Tibial nerve (tissue), 4 donors: ENCODE measurements around the gene ACKR2. TPM values are rescaled to one million over a fixed set of nuclear protein-coding genes. Genes with fewer than 3 reads are reported as not detected.

Experiments used
- DNase-seq, 2 donors: peaks; one replicate each; pipeline ENCODE4 v3.0.0-alpha.2; 2019; ENCODE audit warnings: low spot score in 2 of 2
- H3K27ac ChIP-seq, 4 donors: fragments of 200-600 bp; sonication (generic) in 3 of 4; one replicate each; pipeline ENCODE4 v1.5.1; 2017 to 2019; ENCODE audit warnings: mild to moderate bottlenecking in 1 of 4
- H3K27me3 ChIP-seq, 2 donors: fragments of 200-600 bp; sonication (generic) in 1 of 2; one replicate each; pipeline versions ENCODE4 v1.5.1 to v1.6.0; 2017 to 2019
- H3K36me3 ChIP-seq, 3 donors: fragments of 200-600 bp; sonication (generic); one replicate each; pipeline ENCODE4 v1.5.1; 2018 to 2019
- H3K4me1 ChIP-seq, 4 donors: fragments of 200-600 bp; sonication (generic) in 3 of 4; one replicate each; pipeline ENCODE4 v1.5.1; 2017 to 2019
- H3K4me3 ChIP-seq, 4 donors: fragments of 200-600 bp; sonication (generic) in 3 of 4; one replicate each; pipeline ENCODE4 v1.5.1; 2017 to 2019; ENCODE audit warnings: mild to moderate bottlenecking in 1 of 4, moderate library complexity in 1 of 4
- H3K9me3 ChIP-seq, 4 donors: fragments of 200-600 bp; sonication (generic) in 3 of 4; one replicate each; pipeline ENCODE4 v1.5.1; 2017 to 2019
- CTCF ChIP-seq, 5 experiments: fragments of 200-600 bp in 3 of 5; fragments of 450-650 bp in 2 of 5; sonication (generic) in 3 of 5; IDR thresholded peaks; one replicate each; pipeline ENCODE4 v1.5.1; 2016 to 2019; ENCODE audit warnings: antibody characterized with exemption in 5 of 5, mild to moderate bottlenecking in 3 of 5, moderate library complexity in 2 of 5
- EP300 ChIP-seq, 2 donors: sonication (generic); formaldehyde crosslinking; IDR thresholded peaks; one replicate each; pipeline ENCODE4 v1.6.1; 2017; ENCODE audit warnings: antibody characterized with exemption in 2 of 2, mild to moderate bottlenecking in 1 of 2
- POLR2A ChIP-seq, 2 donors: fragments of 450-650 bp; IDR thresholded peaks; one replicate each; pipeline ENCODE4 v1.6.1; 2017; ENCODE audit warnings: antibody characterized with exemption in 2 of 2, mild to moderate bottlenecking in 2 of 2, moderate library complexity in 2 of 2
- WGBS, 2 donors: methylation state at CpG; one replicate each; pipeline ENCODE4 v1.1.5; 2018; 5-methylcytosine and 5-hydroxymethylcytosine counted together
- total RNA-seq, 4 donors: library from RNA; depleted of rRNA; stranded (reverse); fragments of >200 nt; gene quantifications; one replicate each; pipeline ENCODE4 v1.1.0, GENCODE V29; 2016

Gene ACKR2
- total RNA-seq, 4 donors from 2014 or later, result 25.2 to 59.0 (median 38.6) TPM

- peak overlapping the region in 1 of 4 donors; percentile 65 for H3K27ac ChIP-seq
- no peaks in the 10 kb centered on the region for H3K9me3 ChIP-seq
- H3K36me3 ChIP-seq, result no peaks in the 10 kb centered on the region
- H3K27me3 ChIP-seq, result no peaks in the 10 kb centered on the region
- no peak overlapping the region for H3K4me3 ChIP-seq
- DNase-seq, result no peak
- TF ChIP-seq EP300 (IDR thresholded peaks at IDR 0.05), result no peak
- TF ChIP-seq CTCF (IDR thresholded peaks at IDR 0.05), result no peak
- TF ChIP-seq POLR2A (IDR thresholded peaks at IDR 0.05), result no peak
- peaks cover 0 to 36% (median 3%) of the 10 kb centered on the region in 4 donors for H3K4me1 ChIP-seq
- WGBS, 2 donors, result 85 to 86% methylated on average over 4 of the region's 4 CpGs
Observed at GRCh38 chr3:42838571-42838970, 29.3 kb downstream of the ACKR2 start.

GRCh38 chr3:42839616-42840015, 30.4 kb downstream of the ACKR2 start:
- WGBS, 2 donors, result 37 to 40% methylated on average over 7 of the region's 7 CpGs
- Histone ChIP-seq H3K27me3 (no peaks in the 10 kb centered on the region), H3K9me3 (no peaks in the 10 kb centered on the region), H3K4me1 (peaks cover 0 to 45% (median 6%) of the 10 kb centered on the region in 4 donors), H3K36me3 (no peaks in the 10 kb centered on the region), H3K27ac (peak overlapping the region in 2 of 4 donors; percentile 28 to 65), H3K4me3 (peak overlapping the region in 1 of 4 donors; percentile 18)
- DNase-seq, result peak in 1 of 2 donors; percentile 82
- TF ChIP-seq EP300 (IDR thresholded peaks at IDR 0.05) (peak in 1 of 2 donors; percentile 35), POLR2A (IDR thresholded peaks at IDR 0.05) (no peak), CTCF (IDR thresholded peaks at IDR 0.05) (peak; percentile 71 to 91 (median 78))

- Histone ChIP-seq H3K36me3 (no peaks in the 10 kb centered on the region), H3K27ac (peak overlapping the region in 3 of 4 donors; percentile 12 to 89 (median 84)), H3K27me3 (no peaks in the 10 kb centered on the region), H3K9me3 (no peaks in the 10 kb centered on the region), H3K4me3 (no peak overlapping the region), H3K4me1 (peaks cover 0 to 61% (median 14%) of the 10 kb centered on the region in 4 donors)
- 57 to 70% methylated on average over 1 of the region's 1 CpG for WGBS, 2 donors
- DNase-seq, result no peak
- TF ChIP-seq POLR2A (IDR thresholded peaks at IDR 0.05) (no peak), EP300 (IDR thresholded peaks at IDR 0.05) (no peak)
Observed at GRCh38 chr3:42841332-42841731, 32.1 kb downstream of the ACKR2 start.

GRCh38 chr3:42843713-42844411, 34.6 kb downstream of the ACKR2 start:
- Histone ChIP-seq H3K4me3 (peak overlapping the region in 2 of 4 donors; percentile 6 to 29), H3K27me3 (no peaks in the 10 kb centered on the region), H3K36me3 (no peaks in the 10 kb centered on the region), H3K9me3 (no peaks in the 10 kb centered on the region), H3K27ac (peak overlapping the region; percentile 71 to 89 (median 80)), H3K4me1 (peaks cover 0 to 73% (median 27%) of the 10 kb centered on the region in 4 donors)
- DNase-seq, result peak; percentile 43 to 61
- TF ChIP-seq POLR2A (IDR thresholded peaks at IDR 0.05) (no peak), EP300 (IDR thresholded peaks at IDR 0.05) (peak in 1 of 2 donors; percentile 89)
- WGBS, 2 donors, result 39 to 40% methylated on average over 6 of the region's 6 CpGs

- Histone ChIP-seq H3K27me3 (no peaks in the 10 kb centered on the region), H3K9me3 (no peaks in the 10 kb centered on the region), H3K4me1 (peaks cover 0 to 68% (median 26%) of the 10 kb centered on the region in 4 donors), H3K4me3 (peak overlapping the region in 1 of 4 donors; percentile 29), H3K36me3 (no peaks in the 10 kb centered on the region), H3K27ac (peak overlapping the region; percentile 71 to 89 (median 80))
- TF ChIP-seq EP300 (IDR thresholded peaks at IDR 0.05) (no peak), CTCF (IDR thresholded peaks at IDR 0.05) (no peak), POLR2A (IDR thresholded peaks at IDR 0.05) (no peak)
- WGBS, 2 donors, result 43 to 50% methylated on average over 1 of the region's 1 CpG
- DNase-seq, result no peak
Observed at GRCh38 chr3:42844412-42844713, 35.1 kb downstream of the ACKR2 start.

GRCh38 chr3:42844815-42845214, 35.6 kb downstream of the ACKR2 start:
- peaks cover 0 to 64% (median 25%) of the 10 kb centered on the region in 4 donors for H3K4me1 ChIP-seq
- no peak for TF ChIP-seq EP300 (IDR thresholded peaks at IDR 0.05)
- TF ChIP-seq POLR2A (IDR thresholded peaks at IDR 0.05), result no peak
- no peak for TF ChIP-seq CTCF (IDR thresholded peaks at IDR 0.05)
- no peaks in the 10 kb centered on the region for H3K27me3 ChIP-seq
- H3K36me3 ChIP-seq, result no peaks in the 10 kb centered on the region
- peak overlapping the region; percentile 71 to 89 (median 80) for H3K27ac ChIP-seq
- no peak for DNase-seq
- WGBS, 2 donors, result 82 to 90% methylated on average over 4 of the region's 4 CpGs
- H3K9me3 ChIP-seq, result no peaks in the 10 kb centered on the region
- H3K4me3 ChIP-seq, result no peak overlapping the region
